ENCODE data around the gene HOXD11.

GRCh38 chr2:176079285-176079830 lies 27.7 kb upstream of the HOXD11 start:
- no peak for TF ChIP-seq GATA2 (IDR thresholded peaks at IDR 0.05; ENCODE audit: insufficient read depth, insufficient read length, low read depth, low read length)
- TF ChIP-seq, protein P1, sequence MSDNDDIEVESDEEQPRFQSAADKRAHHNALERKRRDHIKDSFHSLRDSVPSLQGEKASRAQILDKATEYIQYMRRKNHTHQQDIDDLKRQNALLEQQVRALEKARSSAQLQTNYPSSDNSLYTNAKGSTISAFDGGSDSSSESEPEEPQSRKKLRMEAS (IDR thresholded peaks at IDR 0.05; ENCODE audit: insufficient read depth, insufficient read length) = no peak
- no peak for TF ChIP-seq POLR2A (IDR thresholded peaks at IDR 0.05; ENCODE audit: low read depth, low read length)
- TF ChIP-seq, protein P2, sequence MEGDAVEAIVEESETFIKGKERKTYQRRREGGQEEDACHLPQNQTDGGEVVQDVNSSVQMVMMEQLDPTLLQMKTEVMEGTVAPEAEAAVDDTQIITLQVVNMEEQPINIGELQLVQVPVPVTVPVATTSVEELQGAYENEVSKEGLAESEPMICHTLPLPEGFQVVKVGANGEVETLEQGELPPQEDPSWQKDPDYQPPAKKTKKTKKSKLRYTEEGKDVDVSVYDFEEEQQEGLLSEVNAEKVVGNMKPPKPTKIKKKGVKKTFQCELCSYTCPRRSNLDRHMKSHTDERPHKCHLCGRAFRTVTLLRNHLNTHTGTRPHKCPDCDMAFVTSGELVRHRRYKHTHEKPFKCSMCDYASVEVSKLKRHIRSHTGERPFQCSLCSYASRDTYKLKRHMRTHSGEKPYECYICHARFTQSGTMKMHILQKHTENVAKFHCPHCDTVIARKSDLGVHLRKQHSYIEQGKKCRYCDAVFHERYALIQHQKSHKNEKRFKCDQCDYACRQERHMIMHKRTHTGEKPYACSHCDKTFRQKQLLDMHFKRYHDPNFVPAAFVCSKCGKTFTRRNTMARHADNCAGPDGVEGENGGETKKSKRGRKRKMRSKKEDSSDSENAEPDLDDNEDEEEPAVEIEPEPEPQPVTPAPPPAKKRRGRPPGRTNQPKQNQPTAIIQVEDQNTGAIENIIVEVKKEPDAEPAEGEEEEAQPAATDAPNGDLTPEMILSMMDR (IDR thresholded peaks at IDR 0.05; ENCODE audit: extremely low read depth in 1 of 2, insufficient read depth in 1 of 2, low read depth in 1 of 2, low read length in 2 of 2) = no peak
- TF ChIP-seq EZH2 (IDR thresholded peaks at IDR 0.05; ENCODE audit: borderline replicate concordance, low read depth, low read length, severe bottlenecking) = peak; percentile 62
- TF ChIP-seq POLR2AphosphoS5 (IDR thresholded peaks at IDR 0.05; ENCODE audit: insufficient read depth, low read depth, low read length) = no peak

Measured in endothelial cell of umbilical vein (primary cell).